Suprapubic skin (tissue), 4 donors: ENCODE measurements around the gene WNT2B. TPM values are rescaled to one million over a fixed set of nuclear protein-coding genes. Genes with fewer than 3 reads are reported as not detected.

Source experiments
- DNase-seq, 2 donors: peaks; one replicate each; pipeline ENCODE4 v3.0.0-alpha.2; 2019; ENCODE audit warnings: low spot score in 2 of 2
- H3K27ac ChIP-seq: fragments of 200-600 bp; sonication (generic); one replicate; pipeline ENCODE4 v1.5.1; 2019
- H3K27me3 ChIP-seq: fragments of 200-600 bp; sonication (generic); one replicate; pipeline ENCODE4 v1.5.1; 2019
- H3K36me3 ChIP-seq: fragments of 200-600 bp; sonication (generic); one replicate; pipeline ENCODE4 v1.5.1; 2019
- H3K4me1 ChIP-seq: fragments of 200-600 bp; sonication (generic); one replicate; pipeline ENCODE4 v1.5.1; 2019
- H3K4me3 ChIP-seq: fragments of 200-600 bp; sonication (generic); one replicate; pipeline ENCODE4 v1.5.1; 2019; ENCODE audit warnings: mild to moderate bottlenecking
- H3K9me3 ChIP-seq: fragments of 200-600 bp; sonication (generic); one replicate; pipeline ENCODE4 v1.5.1; 2019
- CTCF ChIP-seq, 2 donors: fragments of 200-600 bp in 1 of 2; fragments of 450-650 bp in 1 of 2; sonication (generic) in 1 of 2; IDR thresholded peaks; one replicate each; pipeline ENCODE4 v1.5.1; 2016 to 2019; ENCODE audit warnings: antibody characterized with exemption in 2 of 2, mild to moderate bottlenecking in 1 of 2, moderate library complexity in 1 of 2
- EP300 ChIP-seq: sonication (generic); formaldehyde crosslinking; IDR thresholded peaks from one replicate; pipeline ENCODE4 v1.6.1; 2017; ENCODE audit warnings: antibody characterized with exemption
- POLR2A ChIP-seq, 2 donors: fragments of 450-650 bp; IDR thresholded peaks; one replicate each; pipeline ENCODE4 v1.6.1; 2017; ENCODE audit warnings: antibody characterized with exemption in 2 of 2, mild to moderate bottlenecking in 2 of 2, moderate library complexity in 2 of 2
- POLR2AphosphoS5 ChIP-seq, 3 donors: sonication (generic); formaldehyde crosslinking; IDR thresholded peaks; one replicate each; pipeline ENCODE4 v1.6.1; 2017; ENCODE audit warnings: antibody characterized with exemption in 3 of 3
- WGBS: methylation state at CpG from one replicate; pipeline ENCODE4 v1.1.5; 2018; 5-methylcytosine and 5-hydroxymethylcytosine counted together
- total RNA-seq, 4 donors: library from RNA; depleted of rRNA; stranded (reverse); fragments of >200 nt; gene quantifications; one replicate each; pipeline ENCODE4 v1.1.0, GENCODE V29; 2016

Gene WNT2B
- total RNA-seq, 4 donors from 2014 or later, result 18.6 to 57.9 (median 38.8) TPM

- TF ChIP-seq POLR2AphosphoS5 (IDR thresholded peaks at IDR 0.05) (no peak), POLR2A (IDR thresholded peaks at IDR 0.05) (no peak), EP300 (no peak), CTCF (IDR thresholded peaks at IDR 0.05) (no peak)
- H3K36me3 ChIP-seq, result no peaks in the 10 kb centered on the region
- H3K4me3 ChIP-seq, result no peak overlapping the region
- peaks cover 15% of the 10 kb centered on the region for H3K4me1 ChIP-seq
- H3K9me3 ChIP-seq, result no peaks in the 10 kb centered on the region
- WGBS, result 67% methylated on average over 8 of the region's 9 CpGs
- no peaks in the 10 kb centered on the region for H3K27me3 ChIP-seq
- no peak overlapping the region for H3K27ac ChIP-seq
- no peak for DNase-seq
Observed at GRCh38 chr1:112517231-112517630, 8.5 kb downstream of the WNT2B start.

- TF ChIP-seq CTCF (IDR thresholded peaks at IDR 0.05) (no peak), EP300 (no peak), POLR2AphosphoS5 (IDR thresholded peaks at IDR 0.05) (no peak), POLR2A (IDR thresholded peaks at IDR 0.05) (no peak)
- WGBS, result 85% methylated on average over 2 of the region's 2 CpGs
- DNase-seq, result no peak
- Histone ChIP-seq H3K9me3 (no peaks in the 10 kb centered on the region), H3K4me1 (peaks cover 11% of the 10 kb centered on the region), H3K27ac (no peak overlapping the region), H3K36me3 (no peaks in the 10 kb centered on the region), H3K27me3 (no peaks in the 10 kb centered on the region), H3K4me3 (no peak overlapping the region)
Observed at GRCh38 chr1:112517646-112518045, 8.9 kb downstream of the WNT2B start.

- Histone ChIP-seq H3K9me3 (no peaks in the 10 kb centered on the region), H3K36me3 (no peaks in the 10 kb centered on the region), H3K27ac (no peak overlapping the region), H3K4me1 (peaks cover 8% of the 10 kb centered on the region), H3K27me3 (no peaks in the 10 kb centered on the region), H3K4me3 (no peak overlapping the region)
- WGBS, result 60% methylated on average over 2 of the region's 2 CpGs
- no peak for TF ChIP-seq CTCF (IDR thresholded peaks at IDR 0.05)
- TF ChIP-seq EP300, result no peak
- no peak for TF ChIP-seq POLR2AphosphoS5 (IDR thresholded peaks at IDR 0.05)
- TF ChIP-seq POLR2A (IDR thresholded peaks at IDR 0.05), result no peak
- DNase-seq, result no peak
Observed at GRCh38 chr1:112518186-112518585, 9.4 kb downstream of the WNT2B start.

- peaks cover 5% of the 10 kb centered on the region for H3K4me1 ChIP-seq
- TF ChIP-seq POLR2AphosphoS5 (IDR thresholded peaks at IDR 0.05) (no peak), POLR2A (IDR thresholded peaks at IDR 0.05) (no peak), EP300 (no peak)
- no peaks in the 10 kb centered on the region for H3K9me3 ChIP-seq
- no peaks in the 10 kb centered on the region for H3K27me3 ChIP-seq
- DNase-seq, result no peak
- H3K36me3 ChIP-seq, result peaks cover 4% of the 10 kb centered on the region
- WGBS, result 94% methylated on average over 9 of the region's 9 CpGs
- H3K27ac ChIP-seq, result no peak overlapping the region
- no peak overlapping the region for H3K4me3 ChIP-seq
Observed at GRCh38 chr1:112520166-112520565, 11.4 kb downstream of the WNT2B start.

- Histone ChIP-seq H3K27me3 (no peaks in the 10 kb centered on the region), H3K4me1 (peaks cover 5% of the 10 kb centered on the region), H3K36me3 (peaks cover 18% of the 10 kb centered on the region), H3K27ac (no peak overlapping the region), H3K4me3 (no peak overlapping the region), H3K9me3 (no peaks in the 10 kb centered on the region)
- 82% methylated on average over 1 of the region's 1 CpG for WGBS
- TF ChIP-seq POLR2A (IDR thresholded peaks at IDR 0.05) (no peak), EP300 (no peak), POLR2AphosphoS5 (IDR thresholded peaks at IDR 0.05) (no peak), CTCF (IDR thresholded peaks at IDR 0.05) (no peak)
- no peak for DNase-seq
Observed at GRCh38 chr1:112522621-112523020, 13.9 kb downstream of the WNT2B start.

- Histone ChIP-seq H3K36me3 (peaks cover 23% of the 10 kb centered on the region), H3K9me3 (no peaks in the 10 kb centered on the region), H3K27me3 (no peaks in the 10 kb centered on the region), H3K4me3 (no peak overlapping the region), H3K27ac (no peak overlapping the region), H3K4me1 (peaks cover 5% of the 10 kb centered on the region)
- no peak for DNase-seq
- no peak for TF ChIP-seq POLR2AphosphoS5 (IDR thresholded peaks at IDR 0.05)
- WGBS, result 40% methylated on average over 6 of the region's 8 CpGs
Observed at GRCh38 chr1:112524251-112524650, 15.5 kb downstream of the WNT2B start.
